Measurements from ENCODE around the gene ATP4A.

ATP4A gene

DNA sequence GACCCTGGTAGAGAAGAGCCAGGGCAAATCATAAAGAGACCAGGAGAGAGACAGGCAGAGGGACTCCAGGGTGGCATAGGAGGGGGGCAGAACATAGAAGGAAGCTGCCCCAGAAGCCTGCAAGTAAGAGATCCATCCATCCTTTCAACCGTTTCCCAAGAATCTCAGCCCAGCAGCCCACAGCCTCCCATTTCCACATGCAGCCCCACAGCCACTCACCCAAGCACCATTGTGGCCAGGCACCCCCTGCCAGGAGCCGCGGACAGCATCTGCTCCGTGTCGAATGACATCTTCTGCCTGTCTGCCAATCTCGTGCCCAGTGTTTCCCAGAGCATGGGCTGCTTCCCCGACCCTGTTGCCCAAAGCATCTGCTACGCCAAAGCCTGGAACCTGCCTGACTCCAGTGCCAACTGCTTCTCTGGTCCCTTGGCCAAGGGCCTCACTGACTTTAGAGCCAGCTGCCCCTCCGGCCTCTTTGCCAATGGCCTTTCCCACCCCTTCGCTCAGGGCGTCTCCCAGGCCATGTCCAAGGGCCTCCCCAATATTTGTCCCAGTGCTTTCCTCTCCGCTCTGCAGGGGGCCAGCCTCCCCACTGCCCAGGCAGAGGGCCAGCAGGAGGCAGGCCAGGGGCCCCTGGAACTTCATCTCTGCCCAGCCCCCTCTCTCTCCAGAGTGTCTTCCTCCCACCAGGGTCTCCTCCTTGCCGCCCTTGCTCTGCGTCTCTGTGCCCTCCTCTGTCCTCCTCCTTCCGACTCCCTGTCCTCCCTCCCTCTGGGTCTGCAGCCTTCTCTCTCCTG, 50.4 kb downstream of the ATP4A start:
- Histone ChIP-seq H4K20me1 (ENCODE audit: insufficient read depth) (no peaks in the 10 kb centered on the region), H3K9ac (no peak overlapping the region), H3K36me3 (ENCODE audit: insufficient read depth) (no peaks in the 10 kb centered on the region), H3K79me2 (ENCODE audit: insufficient read depth, low read depth) (no peaks in the 10 kb centered on the region), H3K4me1 (ENCODE audit: low read depth, poor library complexity, severe bottlenecking) (no peaks in the 10 kb centered on the region), H3K27ac (no peak overlapping the region), H3K27me3 (ENCODE audit: insufficient read depth, low read depth) (peaks cover 55% of the 10 kb centered on the region), H3K4me2 (no peak overlapping the region), H2AFZ (ENCODE audit: low read depth) (no peak overlapping the region), H3K4me3 (IDR thresholded peaks at IDR 0.05; ENCODE audit: insufficient read depth, low read depth, low read length) (no peak overlapping the region)
- no peak for TF ChIP-seq CTCF (conservative IDR thresholded peaks at IDR 0.05; ENCODE audit: low read depth, low read length)

DNA sequence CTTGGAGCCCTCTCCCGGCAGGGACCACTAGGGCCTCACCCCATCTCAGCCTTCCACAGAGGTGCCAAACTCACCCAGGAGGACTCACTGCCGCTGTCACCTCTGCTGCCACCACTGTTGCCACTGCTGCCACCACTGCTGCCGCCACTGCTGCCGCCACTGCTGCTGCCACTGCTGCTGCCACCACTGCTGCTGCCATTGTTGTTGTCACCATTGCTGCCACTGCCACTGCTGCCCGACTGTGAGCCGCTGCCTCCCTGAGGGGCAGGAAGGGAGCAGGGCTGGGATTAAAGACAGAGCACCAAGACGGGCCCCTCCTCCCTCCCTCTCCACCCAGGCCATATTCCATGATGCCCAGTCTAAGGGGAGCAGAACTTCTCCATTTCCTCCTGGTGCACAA, 52.1 kb downstream of the ATP4A start:
- H3K4me3 ChIP-seq (IDR thresholded peaks at IDR 0.05; ENCODE audit: insufficient read depth, low read depth, low read length): no peak overlapping the region
- H3K27ac ChIP-seq: no peak overlapping the region
- H3K27me3 ChIP-seq (ENCODE audit: insufficient read depth, low read depth): peaks cover 57% of the 10 kb centered on the region
- no peaks in the 10 kb centered on the region for H3K4me1 ChIP-seq (ENCODE audit: low read depth, poor library complexity, severe bottlenecking)
- no peaks in the 10 kb centered on the region for H4K20me1 ChIP-seq (ENCODE audit: insufficient read depth)
- H3K9ac ChIP-seq: no peak overlapping the region
- no peak overlapping the region for H3K4me2 ChIP-seq
- H2AFZ ChIP-seq (ENCODE audit: low read depth): no peak overlapping the region
- H3K36me3 ChIP-seq (ENCODE audit: insufficient read depth): no peaks in the 10 kb centered on the region
- H3K79me2 ChIP-seq (ENCODE audit: insufficient read depth, low read depth): no peaks in the 10 kb centered on the region
- TF ChIP-seq CTCF (conservative IDR thresholded peaks at IDR 0.05; ENCODE audit: low read depth, low read length): no peak

- Histone ChIP-seq H2AFZ (ENCODE audit: low read depth) (no peak overlapping the region), H3K36me3 (ENCODE audit: insufficient read depth) (no peaks in the 10 kb centered on the region), H3K79me2 (ENCODE audit: insufficient read depth, low read depth) (no peaks in the 10 kb centered on the region), H3K27me3 (ENCODE audit: insufficient read depth, low read depth) (peaks cover 60% of the 10 kb centered on the region), H4K20me1 (ENCODE audit: insufficient read depth) (no peaks in the 10 kb centered on the region), H3K9ac (no peak overlapping the region), H3K4me3 (IDR thresholded peaks at IDR 0.05; ENCODE audit: insufficient read depth, low read depth, low read length) (no peak overlapping the region), H3K27ac (no peak overlapping the region), H3K4me1 (ENCODE audit: low read depth, poor library complexity, severe bottlenecking) (no peaks in the 10 kb centered on the region), H3K4me2 (no peak overlapping the region)
- 0 out of 2 replicates have a peak, but pooled peaks have one; percentile 8 for TF ChIP-seq CTCF (conservative IDR thresholded peaks at IDR 0.05; ENCODE audit: low read depth, low read length)
Measured at GRCh38 chr19:35510626-35510964, 52.9 kb downstream of the ATP4A start.

DNA sequence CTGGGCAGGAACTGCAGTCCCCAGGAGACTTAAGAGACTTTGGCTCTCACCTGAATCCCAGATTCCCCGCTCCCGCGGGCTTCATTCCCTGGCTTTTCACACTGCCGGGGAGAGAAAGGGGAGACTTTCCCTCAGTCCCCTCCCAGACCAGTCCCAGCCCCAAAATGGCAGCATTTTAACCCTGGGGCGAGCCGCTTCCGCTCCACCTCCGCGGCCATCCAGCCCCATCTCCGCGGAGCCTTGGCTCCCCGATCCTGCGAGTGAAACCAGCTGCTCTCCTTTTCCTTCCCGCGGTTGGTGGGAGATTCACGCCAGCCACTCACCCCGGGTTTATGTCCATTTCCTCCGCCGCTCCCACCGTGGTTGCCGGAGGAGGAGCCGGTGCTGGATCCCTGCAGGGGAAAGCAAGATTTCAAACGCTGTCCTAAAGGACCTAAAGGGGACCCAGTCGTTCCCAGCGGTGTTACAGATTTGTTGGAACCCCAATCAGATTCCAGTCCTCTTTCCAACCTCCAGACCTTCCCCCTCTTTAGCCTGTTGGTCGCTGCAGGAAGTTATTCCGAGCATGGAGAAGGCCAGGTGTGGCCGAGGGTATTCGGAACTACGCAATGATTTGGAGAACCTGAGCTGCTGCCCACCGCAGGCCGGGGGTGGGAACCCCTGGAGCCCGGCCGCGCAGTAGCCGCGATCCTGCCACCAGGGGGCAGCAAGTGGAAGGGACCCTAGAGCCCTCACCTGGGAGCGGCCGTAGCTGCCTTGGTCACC, 53.4 kb downstream of the ATP4A start:
- H3K4me1 ChIP-seq (ENCODE audit: low read depth, poor library complexity, severe bottlenecking): no peaks in the 10 kb centered on the region
- no peak overlapping the region for H3K9ac ChIP-seq
- peaks cover 63% of the 10 kb centered on the region for H3K27me3 ChIP-seq (ENCODE audit: insufficient read depth, low read depth)
- H3K79me2 ChIP-seq (ENCODE audit: insufficient read depth, low read depth): no peaks in the 10 kb centered on the region
- H3K36me3 ChIP-seq (ENCODE audit: insufficient read depth): no peaks in the 10 kb centered on the region
- H3K4me2 ChIP-seq: no peak overlapping the region
- no peaks in the 10 kb centered on the region for H4K20me1 ChIP-seq (ENCODE audit: insufficient read depth)
- H3K27ac ChIP-seq: no peak overlapping the region
- no peak overlapping the region; the same call in 1 of the 2 replicates for H2AFZ ChIP-seq (ENCODE audit: low read depth)
- no peak overlapping the region for H3K4me3 ChIP-seq (IDR thresholded peaks at IDR 0.05; ENCODE audit: insufficient read depth, low read depth, low read length)
- peak; percentile 71 for TF ChIP-seq CTCF (conservative IDR thresholded peaks at IDR 0.05; ENCODE audit: low read depth, low read length)
